OCI-LY1 (cell line): Measurements from ENCODE around the gene FCN3.
"Not testable (repeated sequence)": the region's sequence is repeated elsewhere in the genome, so short reads cannot be mapped to it uniquely, and the experiment has no call there.

Experiments used
- H2AFZ ChIP-seq: fragments of 200-600 bp; sonication (generic), shearing (Covaris generic); 2 replicates; pipeline ENCODE4 v1.6.0; 2014; ENCODE audit warnings: antibody characterized with exemption, mild to moderate bottlenecking, low read length
- H3F3A ChIP-seq: fragments of 200-600 bp; sonication (generic), shearing (Covaris generic); 2 replicates; pipeline ENCODE4 v1.6.0; 2014; ENCODE audit warnings: mild to moderate bottlenecking, antibody characterized with exemption, low read length, moderate library complexity; ENCODE audit not compliant: insufficient read depth
- H3K27ac ChIP-seq: fragments of 200-600 bp; sonication (generic); 2 replicates; pipeline ENCODE4 v1.5.1; 2014; ENCODE audit warnings: low read length, mixed run types, mild to moderate bottlenecking, low read depth; ENCODE audit not compliant: poor library complexity, severe bottlenecking
- H3K27me3 ChIP-seq: fragments of 200-600 bp; sonication (generic); 2 replicates; pipeline ENCODE4 v1.6.0; 2014; ENCODE audit warnings: antibody characterized with exemption, mild to moderate bottlenecking, low read length, moderate library complexity; ENCODE audit not compliant: insufficient read depth
- H3K36me3 ChIP-seq: fragments of 200-600 bp; sonication (generic); 2 replicates; pipeline ENCODE4 v1.6.1; 2014; ENCODE audit warnings: mild to moderate bottlenecking, antibody characterized with exemption, low read length, moderate library complexity, mixed read lengths; ENCODE audit not compliant: insufficient read depth
- H3K4me1 ChIP-seq: fragments of 200-600 bp; sonication (generic); 2 replicates; pipeline ENCODE4 v1.5.1; 2014; ENCODE audit warnings: mild to moderate bottlenecking, low read length, moderate library complexity; ENCODE audit not compliant: insufficient read depth, severe bottlenecking
- H3K4me2 ChIP-seq: fragments of 200-600 bp; sonication (generic), shearing (Covaris generic); 2 replicates; pipeline ENCODE4 v1.6.1; 2014; ENCODE audit warnings: low read length
- H3K4me3 ChIP-seq: fragments of 200-600 bp; sonication (generic); 2 replicates; pipeline ENCODE4 v1.5.1; 2014; ENCODE audit warnings: low read length, low read depth, mild to moderate bottlenecking, mixed read lengths; ENCODE audit not compliant: poor library complexity, severe bottlenecking
- H3K79me2 ChIP-seq: fragments of 200-600 bp; shearing (Covaris generic); 2 replicates; pipeline ENCODE4 v1.6.1; 2016; ENCODE audit warnings: mixed run types, low read length, mixed read lengths; ENCODE audit not compliant: insufficient read depth
- H3K9ac ChIP-seq: fragments of 200-600 bp; sonication (generic), shearing (Covaris generic); 2 replicates; pipeline ENCODE4 v1.6.1; 2014; ENCODE audit warnings: mild to moderate bottlenecking, low read length, mixed read lengths
- H3K9me2 ChIP-seq: fragments of 200-600 bp; sonication (generic), shearing (Covaris generic); 2 replicates; pipeline ENCODE4 v1.6.1; 2014; ENCODE audit warnings: low read depth, mild to moderate bottlenecking, low read length, mixed read lengths
- H3K9me3 ChIP-seq: fragments of 200-600 bp; shearing (Covaris generic); 2 replicates; pipeline ENCODE4 v1.6.1; 2014; ENCODE audit warnings: low read length, mixed read lengths
- H4K20me1 ChIP-seq: fragments of 200-600 bp; sonication (generic), shearing (Covaris generic); 2 replicates; pipeline ENCODE4 v1.6.0; 2016; ENCODE audit warnings: mild to moderate bottlenecking, low read length; ENCODE audit not compliant: insufficient read depth
- CTCF ChIP-seq: fragments of 200-600 bp; sonication (generic), shearing (Covaris generic); IDR thresholded peaks from 2 replicates; pipeline ENCODE4 v1.5.1; 2017; ENCODE audit warnings: mild to moderate bottlenecking, antibody characterized with exemption, low read length, moderate library complexity, mixed read lengths
- EZH2 ChIP-seq: fragments of 200-600 bp; sonication (generic), shearing (Covaris generic); IDR thresholded peaks from 2 replicates; pipeline ENCODE4 v1.8.0; 2017; ENCODE audit warnings: borderline replicate concordance, mixed run types, mild to moderate bottlenecking, antibody characterized with exemption, low read length, moderate library complexity, mixed read lengths

The FCN3 gene

GRCh38 chr1:27409669-27410068 is 35.0 kb upstream of the FCN3 start:
- no peak overlapping the region for H2AFZ ChIP-seq
- no peaks in the 10 kb centered on the region for H4K20me1 ChIP-seq
- H3K9me2 ChIP-seq = no peaks in the 10 kb centered on the region
- no peak overlapping the region for H3K9ac ChIP-seq
- H3K9me3 ChIP-seq = no peaks in the 10 kb centered on the region
- peaks cover 37% of the 10 kb centered on the region for H3K4me1 ChIP-seq
- H3K27me3 ChIP-seq = no peaks in the 10 kb centered on the region
- H3K36me3 ChIP-seq = peaks cover 88% of the 10 kb centered on the region
- H3K27ac ChIP-seq = no peak overlapping the region
- no peaks in the 10 kb centered on the region for H3K79me2 ChIP-seq
- no peaks in the 10 kb centered on the region; the same call in 1 of the 2 replicates for H3F3A ChIP-seq
- H3K4me3 ChIP-seq = no peak overlapping the region
- no peak overlapping the region for H3K4me2 ChIP-seq
- TF ChIP-seq CTCF (no peak), EZH2 (no peak)

- no peak overlapping the region for H3K4me2 ChIP-seq
- H3K79me2 ChIP-seq = no peaks in the 10 kb centered on the region
- no peak overlapping the region for H3K27ac ChIP-seq
- H3K9me2 ChIP-seq = no peaks in the 10 kb centered on the region
- TF ChIP-seq EZH2 (no peak), CTCF (no peak)
- no peaks in the 10 kb centered on the region; the same call in 1 of the 2 replicates for H3F3A ChIP-seq
- peaks cover 73% of the 10 kb centered on the region for H3K36me3 ChIP-seq
- H2AFZ ChIP-seq = no peak overlapping the region
- no peaks in the 10 kb centered on the region for H3K27me3 ChIP-seq
- H3K4me3 ChIP-seq = no peak overlapping the region
- H4K20me1 ChIP-seq = no peaks in the 10 kb centered on the region
- no peak overlapping the region for H3K9ac ChIP-seq
- peaks cover 52% of the 10 kb centered on the region for H3K4me1 ChIP-seq
- H3K9me3 ChIP-seq = no peaks in the 10 kb centered on the region
Observed at GRCh38 chr1:27408151-27408550, 33.5 kb upstream of the FCN3 start.

- H3K4me1 ChIP-seq = peaks cover 62% of the 10 kb centered on the region
- not testable (repeated sequence) for H3K9me2 ChIP-seq, H2AFZ ChIP-seq, H3K4me3 ChIP-seq, H4K20me1 ChIP-seq, H3K27me3 ChIP-seq, H3K79me2 ChIP-seq, H3F3A ChIP-seq, H3K9me3 ChIP-seq
- H3K27ac ChIP-seq = peak overlapping the region; percentile 94
- H3K36me3 ChIP-seq = peaks cover 64% of the 10 kb centered on the region
- H3K9ac ChIP-seq = peak overlapping the region; percentile 43; the same call in 1 of the 2 replicates
- peak overlapping the region; percentile 24; the same call in 1 of the 2 replicates for H3K4me2 ChIP-seq
Observed at GRCh38 chr1:27406791-27407190, 32.2 kb upstream of the FCN3 start.

GRCh38 chr1:27406362-27406680 is 31.7 kb upstream of the FCN3 start:
- Histone ChIP-seq H3K9me2 (no peaks in the 10 kb centered on the region), H3K27ac (peak overlapping the region; percentile 94), H3K36me3 (peaks cover 60% of the 10 kb centered on the region), H3K4me3 (no peak overlapping the region), H3K27me3 (no peaks in the 10 kb centered on the region), H3K9me3 (no peaks in the 10 kb centered on the region), H3K4me1 (peaks cover 62% of the 10 kb centered on the region), H4K20me1 (no peaks in the 10 kb centered on the region), H3F3A (no peaks in the 10 kb centered on the region; the same call in 1 of the 2 replicates), H3K9ac (no peak overlapping the region; the same call in 1 of the 2 replicates), H3K79me2 (no peaks in the 10 kb centered on the region), H3K4me2 (no peak overlapping the region), H2AFZ (no peak overlapping the region)
- no peak for TF ChIP-seq EZH2
- TF ChIP-seq CTCF = no peak

GRCh38 chr1:27405598-27406361 is 31.2 kb upstream of the FCN3 start:
- not testable (repeated sequence) for H2AFZ ChIP-seq, H3K4me2 ChIP-seq, H4K20me1 ChIP-seq, H3K9me3 ChIP-seq, H3K27me3 ChIP-seq, H3F3A ChIP-seq, H3K4me3 ChIP-seq, H3K9me2 ChIP-seq, H3K9ac ChIP-seq, H3K79me2 ChIP-seq
- peaks cover 62% of the 10 kb centered on the region for H3K4me1 ChIP-seq
- H3K36me3 ChIP-seq = peaks cover 55% of the 10 kb centered on the region
- peak overlapping the region; percentile 94 for H3K27ac ChIP-seq
